A673 (cell line): ENCODE data around the gene CTIF.

Experiments
- CTCF ChIP-seq: fragments of 300-800, 200-600 bp; sonication (generic); conservative IDR thresholded peaks from 2 replicates; pipeline ENCODE4 v1.5.1; 2017; ENCODE audit warnings: low read depth, mild to moderate bottlenecking, antibody characterized with exemption, low read length, moderate library complexity, mixed read lengths
- EZH2 ChIP-seq: fragments of 200-600 bp; sonication (generic); IDR thresholded peaks from 2 replicates; pipeline ENCODE4 v1.6.1; 2017; ENCODE audit warnings: borderline replicate concordance, low read depth, mild to moderate bottlenecking, mixed read lengths, antibody characterized with exemption, low read length; ENCODE audit not compliant: poor library complexity, severe bottlenecking

GRCh38 chr18:48858676-48859075 is 319.8 kb downstream of the CTIF start:
- TF ChIP-seq CTCF (no peak), EZH2 (no peak)
